ENCODE measurements around the gene SOD1.

SOD1 gene

GRCh38 chr21:31711745-31712285 is 52.3 kb downstream of the SOD1 start:
- intact Hi-C loops (cut with DNase I): no loop called here
- no peak for DNase-seq

- intact Hi-C loops (cut with DNase I): no loop called here
- no peak for DNase-seq
These were observed 53.6 kb downstream of the SOD1 start for GRCh38 chr21:31713115-31713514.

GRCh38 chr21:31713973-31714740 is 54.7 kb downstream of the SOD1 start:
- intact Hi-C loops (cut with DNase I): no loop called here
- DNase-seq: no peak

GRCh38 chr21:31714741-31715365 is 55.4 kb downstream of the SOD1 start:
- no peak for DNase-seq
- intact Hi-C loops (cut with DNase I): no loop called here

GRCh38 chr21:31716106-31716505 is 56.6 kb downstream of the SOD1 start:
- no peak for DNase-seq
- intact Hi-C loops (cut with DNase I): no loop called here
